Measurements from ENCODE around the gene INHBA.

Gene INHBA

DNA sequence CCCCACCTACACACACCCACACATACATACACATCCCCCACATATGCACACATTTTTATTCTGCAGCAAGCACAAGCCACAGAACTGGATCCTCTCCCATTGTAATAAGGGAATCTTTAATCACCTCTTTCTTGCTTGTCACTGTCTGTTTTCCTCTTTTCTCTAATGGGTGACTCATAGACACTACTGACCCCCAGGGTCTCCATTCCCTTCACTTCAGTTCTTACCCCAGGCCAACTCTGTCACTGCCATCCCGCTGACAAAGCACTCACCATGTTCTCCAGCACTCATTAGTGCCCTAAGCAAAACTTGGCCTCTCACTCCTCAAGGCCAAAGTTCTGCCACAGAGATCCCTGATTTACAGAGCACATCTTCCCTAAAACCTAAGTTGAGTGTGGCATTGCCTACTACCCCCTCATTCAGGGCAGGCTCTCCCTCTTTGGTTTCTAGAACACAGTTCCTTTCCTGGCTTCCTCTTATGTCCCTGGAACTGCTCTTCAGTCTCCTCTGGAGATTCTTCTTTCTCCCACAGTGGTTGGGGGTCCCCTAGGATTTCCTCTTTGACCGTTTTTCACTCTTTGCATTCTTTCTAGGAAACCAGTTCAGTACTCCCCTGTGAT is 39.6 kb upstream of the INHBA start:
- no peak for DNase-seq (ENCODE audit: low spot score)
- TF ChIP-seq, protein P1, sequence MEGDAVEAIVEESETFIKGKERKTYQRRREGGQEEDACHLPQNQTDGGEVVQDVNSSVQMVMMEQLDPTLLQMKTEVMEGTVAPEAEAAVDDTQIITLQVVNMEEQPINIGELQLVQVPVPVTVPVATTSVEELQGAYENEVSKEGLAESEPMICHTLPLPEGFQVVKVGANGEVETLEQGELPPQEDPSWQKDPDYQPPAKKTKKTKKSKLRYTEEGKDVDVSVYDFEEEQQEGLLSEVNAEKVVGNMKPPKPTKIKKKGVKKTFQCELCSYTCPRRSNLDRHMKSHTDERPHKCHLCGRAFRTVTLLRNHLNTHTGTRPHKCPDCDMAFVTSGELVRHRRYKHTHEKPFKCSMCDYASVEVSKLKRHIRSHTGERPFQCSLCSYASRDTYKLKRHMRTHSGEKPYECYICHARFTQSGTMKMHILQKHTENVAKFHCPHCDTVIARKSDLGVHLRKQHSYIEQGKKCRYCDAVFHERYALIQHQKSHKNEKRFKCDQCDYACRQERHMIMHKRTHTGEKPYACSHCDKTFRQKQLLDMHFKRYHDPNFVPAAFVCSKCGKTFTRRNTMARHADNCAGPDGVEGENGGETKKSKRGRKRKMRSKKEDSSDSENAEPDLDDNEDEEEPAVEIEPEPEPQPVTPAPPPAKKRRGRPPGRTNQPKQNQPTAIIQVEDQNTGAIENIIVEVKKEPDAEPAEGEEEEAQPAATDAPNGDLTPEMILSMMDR (IDR thresholded peaks at IDR 0.05) = no peak
- H3K4me3 ChIP-seq = no peak overlapping the region
- no peak overlapping the region for H3K27ac ChIP-seq

DNA sequence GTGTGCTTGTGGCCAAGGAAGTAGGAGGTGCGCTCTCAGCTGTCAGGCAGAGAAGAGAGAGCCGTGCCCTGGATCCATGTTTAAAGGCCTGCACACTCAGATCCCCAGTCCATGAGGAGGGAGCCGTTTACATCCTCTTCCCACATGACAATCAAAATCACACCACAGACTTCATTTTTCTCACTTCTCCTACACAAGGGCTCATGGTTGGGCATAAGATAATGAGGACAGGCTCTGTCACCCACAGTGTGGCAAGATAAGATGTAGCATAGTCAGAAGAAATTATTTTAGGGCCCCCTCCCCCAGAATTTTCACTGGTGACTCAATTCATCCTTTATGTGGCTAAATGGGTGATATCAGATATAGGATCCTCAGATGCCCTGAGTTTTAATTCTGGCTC is 35.9 kb upstream of the INHBA start:
- TF ChIP-seq, protein P1 (IDR thresholded peaks at IDR 0.05) = no peak
- DNase-seq (ENCODE audit: low spot score) = no peak
- Histone ChIP-seq H3K27ac (no peak overlapping the region), H3K4me3 (no peak overlapping the region)

- Histone ChIP-seq H3K4me3 (no peak overlapping the region), H3K27ac (no peak overlapping the region)
- TF ChIP-seq, protein P1 (IDR thresholded peaks at IDR 0.05) = no peak
- DNase-seq (ENCODE audit: low spot score) = no peak
Measured at GRCh38 chr7:41738336-41738735, 35.4 kb upstream of the INHBA start.

- TF ChIP-seq, protein P1 (IDR thresholded peaks at IDR 0.05) = no peak
- DNase-seq (ENCODE audit: low spot score) = no peak
- Histone ChIP-seq H3K27ac (no peak overlapping the region), H3K4me3 (no peak overlapping the region)
Measured at GRCh38 chr7:41735206-41735605, 32.3 kb upstream of the INHBA start.

GRCh38 chr7:41732843-41733306 is 30.0 kb upstream of the INHBA start:
- TF ChIP-seq, protein P1 (IDR thresholded peaks at IDR 0.05) = no peak
- no peak for DNase-seq (ENCODE audit: low spot score)
- no peak overlapping the region for H3K27ac ChIP-seq
- no peak overlapping the region for H3K4me3 ChIP-seq

DNA sequence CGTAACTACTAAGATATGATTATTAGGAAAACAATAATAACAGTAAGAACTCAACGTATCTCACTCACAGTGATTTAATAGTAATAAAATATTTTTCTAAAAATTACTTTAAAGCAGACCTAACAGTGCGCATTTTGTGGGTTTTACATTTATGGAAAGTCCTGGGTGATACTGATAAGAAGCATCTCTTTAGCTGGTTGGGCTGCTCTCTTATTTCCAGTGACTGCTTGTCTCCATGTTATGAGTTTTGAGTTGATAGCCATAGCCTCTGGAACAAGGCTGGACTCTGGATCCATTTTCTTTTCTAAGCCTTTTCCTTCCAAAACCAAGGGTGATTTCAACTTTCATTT is 29.5 kb upstream of the INHBA start:
- no peak for DNase-seq (ENCODE audit: low spot score)
- Histone ChIP-seq H3K27ac (no peak overlapping the region), H3K4me3 (no peak overlapping the region)
- TF ChIP-seq, protein P1 (IDR thresholded peaks at IDR 0.05) = no peak

Measured in coronary artery (tissue), 2 donors.